ENCODE results near the gene RPS6KA2.
"Not testable (repeated sequence)": the region's sequence is repeated elsewhere in the genome, so short reads cannot be mapped to it uniquely, and the experiment has no call there.

The RPS6KA2 gene

DNA sequence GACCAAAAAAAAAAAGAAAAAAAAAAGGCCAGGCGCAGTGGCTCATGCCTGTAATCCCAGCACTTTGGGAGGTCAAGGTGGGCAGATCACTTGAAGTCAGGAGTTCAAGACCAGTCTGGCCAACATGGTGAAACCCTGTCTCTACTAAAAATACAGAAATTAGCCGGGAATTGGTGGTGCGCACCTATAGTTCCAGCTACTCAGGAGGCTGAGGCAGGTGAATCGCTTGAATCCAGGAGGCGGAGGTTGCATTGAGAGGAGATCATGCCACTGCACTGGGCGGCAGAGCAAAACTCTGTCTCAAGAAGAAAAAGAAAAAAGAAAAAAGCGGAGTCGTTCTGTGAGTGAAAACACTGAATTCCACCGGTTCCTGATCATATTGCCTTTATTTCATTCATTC is 240.0 kb downstream of the RPS6KA2 start:
- FAIRE-seq: not testable (repeated sequence)

DNA sequence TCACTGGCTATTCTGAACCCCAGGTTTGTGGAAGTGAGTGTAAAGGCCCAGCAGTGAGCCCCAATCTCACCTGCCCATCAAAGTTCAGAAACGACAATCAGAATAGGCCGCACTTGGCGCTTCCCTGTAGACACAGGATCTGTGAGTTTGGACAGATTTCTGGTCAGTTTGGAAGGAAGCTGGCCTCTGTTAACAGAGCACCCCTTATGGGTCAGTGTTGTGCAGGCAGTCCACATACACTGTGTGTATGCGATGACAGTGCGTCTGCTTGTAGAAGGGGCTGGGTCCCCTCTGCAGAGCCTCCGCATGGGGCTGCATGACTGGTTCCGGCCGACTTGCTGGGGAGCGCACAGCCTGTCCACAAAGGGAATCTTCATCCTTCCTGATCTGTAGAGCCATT is 240.9 kb downstream of the RPS6KA2 start:
- FAIRE-seq: no peak

DNA sequence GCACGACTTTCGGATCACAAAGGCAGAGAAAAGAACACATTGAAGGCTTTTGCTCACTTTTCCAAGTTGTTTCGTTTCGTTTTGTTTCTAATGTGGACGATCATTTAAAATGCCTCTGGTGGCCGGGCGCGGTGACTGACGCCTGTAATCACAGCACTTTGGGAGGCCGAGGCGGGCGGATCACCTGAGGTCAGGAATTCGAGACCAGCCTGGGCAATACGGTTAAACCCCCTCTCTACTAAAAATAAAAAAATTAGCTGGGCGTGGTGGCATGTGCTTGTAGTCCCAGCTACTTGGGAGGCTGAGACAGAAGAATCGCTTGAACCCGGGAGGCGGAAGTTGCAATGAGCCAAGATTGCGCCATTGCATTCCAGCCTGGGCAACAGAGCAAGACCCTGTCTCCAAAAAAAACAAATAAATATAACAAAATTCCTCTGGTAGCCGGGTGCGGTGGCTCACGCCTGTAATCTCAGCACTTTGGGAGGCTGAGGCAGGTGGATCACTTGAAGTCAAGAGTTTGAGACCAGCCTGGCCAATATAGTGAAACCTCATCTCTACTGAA is 243.2 kb downstream of the RPS6KA2 start:
- not testable (repeated sequence) for FAIRE-seq

DNA sequence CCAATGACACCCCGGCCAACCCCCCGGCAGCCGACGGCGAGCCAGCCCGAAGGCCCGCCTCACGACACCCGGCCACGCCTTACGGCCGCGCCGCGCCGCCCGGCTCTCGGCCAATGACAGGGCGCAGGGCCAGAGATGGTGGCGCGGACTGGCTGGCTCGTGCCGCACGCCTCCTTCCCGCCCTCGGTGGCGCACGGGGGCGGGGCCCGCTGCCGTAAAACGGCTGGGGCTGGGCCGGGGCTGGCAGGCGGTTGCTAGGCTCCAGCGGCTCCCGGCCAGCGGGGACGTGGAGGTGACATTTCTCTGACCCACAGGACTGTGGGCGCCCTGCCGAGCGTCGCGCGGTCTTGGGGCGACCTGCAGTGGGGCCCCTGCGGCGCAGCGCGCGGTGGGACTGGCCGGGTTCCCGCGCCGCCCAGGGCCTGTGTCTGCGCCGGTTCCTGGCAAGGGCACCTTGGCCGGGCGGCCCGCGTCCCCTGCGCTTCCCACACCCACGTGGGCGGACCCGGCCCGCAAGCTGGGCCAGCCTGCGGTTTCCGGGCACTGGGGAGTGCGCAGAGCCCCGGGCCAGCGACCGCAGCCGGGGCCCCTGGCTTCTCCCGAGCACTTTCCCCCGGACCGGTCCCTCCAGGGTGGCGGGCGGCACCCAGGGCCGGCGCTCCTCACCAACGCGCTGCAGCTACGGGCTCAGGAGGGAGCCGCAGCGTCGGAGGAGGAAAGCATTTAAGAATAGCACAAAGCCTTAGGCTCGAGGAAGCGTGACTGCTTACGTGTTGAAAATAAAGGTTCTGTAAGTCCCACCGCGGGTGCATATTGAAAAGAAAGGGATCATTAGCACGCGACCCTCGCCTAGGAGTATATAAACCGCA is 243.9 kb downstream of the RPS6KA2 start, which contains the start of gene MPC1:
Gene MPC1 (minus strand): TSS at position 8 of the 869 bp plus-strand sequence. CDS start 64 bp downstream, outside the sequence.
- no peak for FAIRE-seq

DNA sequence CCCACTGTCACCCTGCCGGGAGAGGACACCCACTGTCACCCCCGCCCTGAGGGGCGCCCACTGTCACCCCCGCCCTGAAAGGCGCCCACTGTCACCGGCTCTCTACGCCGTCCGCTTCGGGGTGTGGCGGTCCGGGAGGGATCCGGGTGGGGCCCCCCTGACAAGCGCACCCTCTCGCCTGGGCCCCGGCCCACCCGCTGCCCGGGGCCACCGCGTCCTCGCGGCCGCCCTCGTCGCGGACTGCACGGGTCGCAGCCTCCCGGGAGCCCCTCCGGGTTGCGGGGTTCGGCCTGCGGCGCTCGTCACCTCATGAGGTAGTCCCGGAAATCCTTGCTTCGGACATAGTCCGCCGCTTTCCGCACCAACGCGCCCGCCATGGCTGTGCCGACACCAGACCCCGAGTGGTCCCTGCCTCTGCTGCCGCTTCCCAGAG is 244.5 kb downstream of the RPS6KA2 start:
- FAIRE-seq: no peak

DNA sequence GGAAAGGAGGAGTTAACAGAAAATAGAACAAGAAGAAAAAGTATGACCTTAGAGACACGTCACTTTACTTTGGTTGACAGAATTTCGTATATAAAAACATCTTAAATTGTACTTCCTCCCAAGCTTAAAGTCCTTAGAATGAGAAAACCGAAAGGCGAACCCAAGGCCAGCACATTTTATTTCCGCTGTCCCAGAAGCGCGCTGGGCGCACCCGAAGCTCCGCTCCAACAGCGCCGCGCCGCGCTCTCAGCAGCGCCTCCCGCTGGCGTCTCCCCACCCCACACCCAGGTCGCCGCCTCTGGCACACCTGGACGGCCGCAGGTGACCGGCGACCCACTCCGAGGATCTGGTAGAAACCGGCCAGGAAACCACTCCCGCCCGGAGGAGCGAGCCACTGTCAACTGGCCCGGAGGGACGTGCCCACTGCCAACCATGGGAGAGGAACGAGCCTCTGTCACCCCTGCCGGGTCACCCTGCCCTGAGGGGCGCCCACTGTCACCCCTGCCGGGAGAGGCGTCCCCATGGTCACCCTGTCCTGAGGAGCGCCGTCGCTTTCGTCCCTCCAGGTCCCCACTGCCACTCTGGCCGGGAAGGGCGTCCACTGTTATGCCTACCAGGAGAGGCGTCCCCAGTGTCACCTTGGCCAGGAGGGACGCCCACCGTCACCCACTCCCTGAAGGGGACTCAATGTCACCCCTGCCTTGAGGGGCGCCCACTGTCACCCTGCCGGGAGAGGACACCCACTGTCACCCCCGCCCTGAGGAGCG is 245.1 kb downstream of the RPS6KA2 start:
- FAIRE-seq: peak; percentile 54

DNA sequence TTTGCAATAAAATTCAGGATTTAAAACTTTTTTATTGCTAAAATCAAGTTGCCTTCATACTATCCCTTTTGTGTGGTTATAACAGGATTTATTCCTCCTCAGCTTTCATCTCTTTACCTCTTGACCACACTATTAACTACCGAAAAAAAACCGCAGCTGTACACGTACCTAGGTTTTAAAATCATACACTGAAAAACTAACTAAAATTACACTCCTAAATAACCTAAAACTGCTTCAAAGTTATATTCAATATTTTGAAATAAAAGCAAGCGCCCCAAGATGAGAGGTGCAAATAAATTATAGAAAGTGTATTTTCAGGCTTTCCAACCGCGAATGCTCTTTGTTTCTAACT is 245.7 kb downstream of the RPS6KA2 start:
- no peak for FAIRE-seq

DNA sequence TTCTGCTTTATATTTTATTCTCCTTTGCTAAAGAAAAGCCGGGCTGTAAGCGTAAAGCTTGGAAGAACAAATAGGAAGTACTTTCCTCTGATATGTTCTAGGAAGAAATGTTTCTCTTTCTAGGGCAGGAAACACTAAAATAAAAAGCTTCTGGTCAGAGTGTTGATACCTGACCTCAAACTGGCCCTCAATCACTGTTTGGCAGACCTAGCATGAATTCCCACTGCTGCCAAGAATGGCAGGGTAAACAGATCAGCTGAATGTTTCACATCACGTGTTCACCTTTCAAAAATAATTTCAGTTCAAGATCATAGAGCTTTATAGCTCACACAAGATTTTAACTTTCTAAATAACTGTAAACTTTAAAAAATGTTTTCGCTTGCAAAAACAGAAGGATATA is 247.3 kb downstream of the RPS6KA2 start:
- FAIRE-seq: peak; percentile 13

DNA sequence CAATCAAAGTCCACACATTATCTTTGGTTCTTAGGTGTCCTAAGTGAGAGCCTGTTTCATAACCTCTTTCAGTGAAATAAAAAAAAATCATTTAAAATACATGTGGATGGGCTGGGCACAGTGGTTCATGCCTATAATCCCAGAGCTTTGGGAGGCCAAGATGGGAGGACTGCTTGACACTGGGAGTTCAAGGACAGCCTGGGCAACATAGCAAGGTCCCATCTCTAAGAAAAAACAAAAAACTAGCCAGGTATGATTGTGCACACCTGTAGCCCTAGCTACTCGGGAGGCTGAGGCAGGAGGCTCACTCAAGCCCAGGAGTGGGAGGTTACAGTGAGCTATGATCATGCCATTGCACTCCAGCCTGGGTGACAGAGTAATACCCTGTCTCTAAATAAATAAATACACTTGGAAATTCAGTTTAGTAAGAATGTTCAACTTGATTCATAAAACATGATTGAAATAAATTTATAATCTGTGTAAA is 247.9 kb downstream of the RPS6KA2 start:
- FAIRE-seq: no peak

DNA sequence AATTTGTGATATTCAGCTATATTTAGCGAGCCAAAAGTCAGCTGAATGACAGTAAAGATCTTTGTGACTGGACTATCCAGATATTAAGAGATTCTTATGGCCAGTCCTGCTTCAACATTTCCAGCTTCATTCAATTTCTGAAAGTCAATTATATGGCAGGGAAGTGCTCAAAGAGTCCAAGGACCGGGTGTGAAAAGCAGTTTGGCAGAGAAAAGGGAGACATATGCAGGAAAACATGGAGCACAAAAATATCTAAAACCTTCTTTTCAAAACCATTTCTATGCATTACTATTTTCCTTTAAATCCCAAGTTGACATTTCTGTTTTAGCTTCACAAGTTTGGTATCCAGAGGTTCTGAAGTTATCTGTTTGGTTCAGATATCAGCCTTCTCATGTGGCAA is 249.3 kb downstream of the RPS6KA2 start:
- FAIRE-seq: no peak

DNA sequence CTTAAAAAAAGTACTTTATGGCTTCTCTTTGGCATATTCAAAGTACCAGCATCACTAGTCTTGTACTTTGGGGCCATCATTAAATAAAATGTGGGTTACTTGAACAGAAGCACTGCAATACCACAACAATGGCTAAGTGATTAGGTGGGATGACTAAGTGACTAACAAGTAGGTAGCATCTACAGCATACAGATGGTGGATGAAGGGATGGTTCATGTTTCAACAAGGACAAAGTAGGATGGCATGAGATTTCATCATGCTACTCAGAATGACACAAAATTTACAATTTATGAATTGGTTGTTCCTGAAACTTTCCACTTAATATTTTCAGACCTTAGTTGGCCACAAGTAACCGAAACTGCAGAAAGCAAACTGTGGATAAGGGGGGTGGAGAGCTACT is 252.0 kb downstream of the RPS6KA2 start:
- no peak for FAIRE-seq

DNA sequence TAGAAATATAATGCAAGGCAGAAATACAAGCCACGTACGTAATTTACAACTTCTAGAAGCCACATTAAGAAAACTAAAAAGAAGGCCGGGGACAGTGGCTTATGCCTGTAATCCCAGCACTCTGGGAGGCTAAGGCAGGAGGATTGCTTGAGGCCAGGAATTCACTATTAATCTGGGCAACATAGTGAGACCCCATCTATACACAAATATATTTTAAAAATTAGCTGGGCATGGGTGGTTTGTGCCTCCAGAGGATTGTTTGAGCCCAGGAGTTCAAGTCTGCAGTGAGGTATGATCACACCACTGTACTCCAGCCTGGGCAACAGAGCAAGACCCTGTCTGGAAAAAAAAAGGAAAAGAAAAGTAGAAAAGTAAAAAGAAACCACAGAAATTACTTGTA is 256.6 kb downstream of the RPS6KA2 start:
- no peak for FAIRE-seq

DNA sequence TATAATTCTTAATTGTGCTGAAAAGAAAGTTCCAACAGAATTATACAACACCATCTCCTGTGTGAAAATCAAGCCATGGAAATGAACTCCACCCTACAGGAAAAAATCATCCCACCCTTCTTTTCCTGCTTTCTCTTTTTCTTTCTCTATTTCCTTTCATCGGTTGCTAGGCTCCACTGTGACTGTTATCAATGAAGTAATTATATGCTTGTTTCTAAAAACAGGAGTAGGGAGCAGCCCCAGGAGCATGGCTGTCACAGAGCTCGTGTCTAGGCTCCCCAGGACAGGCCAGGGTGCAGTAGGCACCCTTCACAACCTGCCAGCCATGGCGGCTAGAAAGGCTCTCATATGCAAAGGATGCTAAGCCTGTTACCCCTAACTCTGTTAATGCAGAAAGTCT is 257.3 kb downstream of the RPS6KA2 start:
- no peak for FAIRE-seq

DNA sequence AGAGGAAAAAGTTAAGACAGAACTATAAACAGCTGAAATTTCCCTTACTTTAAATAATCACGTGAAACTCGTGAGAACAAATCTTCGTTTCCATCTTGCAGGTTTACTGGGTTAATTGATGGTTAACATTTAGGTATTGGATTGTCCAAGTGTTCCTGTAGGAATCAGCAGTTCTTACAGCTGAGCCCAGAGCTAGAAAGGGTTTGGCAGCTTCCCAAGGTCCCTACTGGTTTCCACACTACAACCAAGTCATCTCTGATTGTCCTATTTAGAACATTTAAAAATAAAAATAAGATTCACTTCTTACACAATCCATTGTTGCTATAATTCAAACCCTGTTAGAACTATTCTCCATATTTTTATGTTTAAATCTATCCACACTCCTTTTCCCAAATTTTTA is 260.1 kb downstream of the RPS6KA2 start:
- FAIRE-seq: no peak

DNA sequence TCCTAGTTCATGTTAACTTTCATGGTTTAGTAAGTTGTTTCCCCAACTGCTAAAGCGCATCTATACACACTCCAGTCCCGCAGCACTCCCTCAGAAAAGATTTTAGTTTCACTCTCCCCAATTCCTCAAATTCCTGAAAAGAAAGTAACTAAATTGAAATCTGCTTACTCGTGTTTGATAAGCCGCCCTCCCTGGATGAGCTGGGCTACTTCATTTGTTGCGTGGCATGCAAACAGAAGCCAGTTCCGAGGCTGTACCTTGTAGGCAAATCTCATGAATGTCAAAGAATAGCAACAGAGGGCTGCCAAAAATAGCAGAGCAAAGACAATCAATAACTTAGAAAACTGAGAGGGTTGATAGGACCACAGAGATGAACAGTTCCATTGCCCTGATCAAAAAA is 261.2 kb downstream of the RPS6KA2 start:
- no peak for FAIRE-seq

DNA sequence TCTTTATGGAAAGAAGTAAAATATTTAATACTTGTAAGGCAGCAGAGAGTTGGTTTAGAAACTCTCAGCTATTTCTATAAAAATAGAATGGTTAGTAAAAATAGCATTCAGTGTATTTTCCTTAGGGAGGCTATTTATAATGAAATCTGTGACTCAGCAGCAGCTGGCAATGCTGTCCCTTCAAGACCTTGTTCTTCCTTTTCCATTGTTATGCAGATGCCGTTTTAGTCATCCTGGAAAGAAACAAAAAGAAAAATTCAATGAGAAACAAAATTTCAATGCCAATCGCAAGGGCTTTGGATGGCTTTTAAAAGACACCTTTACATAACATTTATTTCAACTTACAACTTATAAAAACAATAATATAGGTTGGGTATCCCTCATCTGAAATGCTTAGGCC is 261.8 kb downstream of the RPS6KA2 start:
- no peak for FAIRE-seq

DNA sequence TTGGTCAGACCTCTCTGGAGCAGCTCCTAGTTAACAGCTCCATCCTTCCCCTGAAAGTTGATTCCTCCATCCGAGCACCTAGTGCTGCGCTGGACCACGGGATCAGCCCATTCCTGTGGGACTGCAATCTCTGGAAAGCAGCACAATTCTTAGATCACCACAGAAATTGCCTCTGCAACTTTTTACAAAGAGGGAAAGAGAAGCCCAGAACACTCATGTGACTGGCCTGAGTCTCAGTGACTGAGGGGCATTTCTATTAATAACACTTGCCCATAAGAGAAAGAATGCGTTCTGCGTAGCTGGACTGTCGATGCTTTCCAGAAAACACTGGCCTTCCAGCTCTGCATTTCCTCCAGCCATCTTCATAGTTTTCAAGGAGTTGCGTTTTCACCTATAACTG is 262.6 kb downstream of the RPS6KA2 start:
- no peak for FAIRE-seq

DNA sequence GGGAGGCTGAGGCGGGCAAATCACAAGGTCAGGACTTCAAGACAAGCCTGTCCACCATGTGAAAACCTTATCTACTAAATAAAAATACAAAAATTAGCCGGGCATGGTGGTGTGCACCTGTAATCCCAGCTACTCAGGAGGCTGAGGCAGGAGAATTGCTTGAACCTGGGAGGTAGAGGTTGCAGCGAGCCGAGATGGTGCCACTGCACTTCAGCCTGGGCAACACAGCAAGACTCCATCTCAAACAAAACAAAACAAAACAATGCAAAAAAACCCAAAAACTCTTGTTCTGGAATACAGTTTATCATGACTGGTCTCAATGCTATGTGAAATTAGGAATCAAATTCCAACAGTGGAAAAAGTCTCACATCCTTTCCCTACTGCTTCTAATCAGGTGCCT is 264.6 kb downstream of the RPS6KA2 start:
- FAIRE-seq: not testable (repeated sequence)

DNA sequence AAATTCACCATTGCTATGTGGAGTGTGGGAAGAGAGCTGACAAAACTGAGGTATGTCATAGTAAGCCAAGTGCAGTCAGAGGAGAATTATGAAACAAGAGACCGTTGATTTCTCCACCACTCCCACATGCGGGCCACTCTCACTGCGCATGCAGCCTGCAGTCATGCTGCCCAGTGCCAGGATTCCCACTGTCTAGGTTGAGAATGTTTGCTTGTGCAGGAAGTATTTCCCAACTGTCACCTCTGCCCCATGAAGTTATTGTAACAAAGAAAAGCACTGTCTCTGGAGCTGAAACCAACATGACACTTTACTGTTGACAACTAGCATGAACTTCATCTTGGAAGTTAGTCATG is 266.0 kb downstream of the RPS6KA2 start:
- FAIRE-seq: no peak

DNA sequence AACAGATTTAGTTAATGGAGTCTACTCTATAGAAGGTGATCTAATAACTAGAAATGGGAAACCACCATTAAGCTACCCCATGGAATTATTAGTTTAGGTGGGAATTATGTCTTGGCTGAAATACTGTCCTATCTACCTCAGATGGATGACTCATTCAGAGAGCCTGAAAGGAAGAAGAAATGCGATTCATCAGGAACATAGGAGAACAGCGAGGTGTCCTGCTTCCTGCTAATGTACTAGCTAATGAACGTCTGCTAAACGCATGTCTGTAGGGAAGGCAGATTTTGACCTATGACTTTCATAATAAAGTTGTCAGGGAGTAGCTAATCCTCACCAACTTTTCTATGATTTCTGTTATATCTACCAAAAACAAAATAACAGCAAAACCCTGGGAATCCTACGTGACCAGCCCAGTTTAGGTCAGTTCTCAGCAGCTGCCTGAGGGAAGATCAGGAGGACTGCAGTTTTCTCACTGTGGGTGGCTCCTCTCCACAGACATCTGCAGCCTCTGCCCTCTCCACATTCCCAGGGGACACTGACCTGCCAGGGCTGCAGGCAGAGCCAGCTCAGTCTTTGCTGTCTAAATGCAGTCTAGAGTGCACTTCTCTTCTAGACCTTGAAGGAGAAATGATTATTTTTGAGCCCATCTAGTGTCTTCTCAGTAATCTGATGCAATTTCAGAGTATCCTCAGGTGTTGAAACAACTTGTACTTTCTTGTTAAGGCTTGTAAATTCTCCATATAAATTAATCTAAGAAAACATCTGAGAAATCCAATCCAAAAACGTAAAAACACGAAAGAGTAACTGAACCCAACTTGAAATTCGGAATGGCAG is 266.6 kb downstream of the RPS6KA2 start:
- FAIRE-seq: no peak
